HG03342 (cell line): Measurements from ENCODE around the gene VGLL4.
A peak's percentile ranks its signal among the peaks of the same experiment; 100 is the strongest.

Source experiments
- ATAC-seq: cut with Tn5 transposase; IDR thresholded peaks from one replicate; pipeline ENCODE4 v1.9.1; 2021; ENCODE audit warnings: mild to moderate bottlenecking, moderate library complexity; ENCODE audit not compliant: unreplicated experiment

The VGLL4 gene

GRCh38 chr3:11653298-11654055, 9.8 kb upstream of the VGLL4 start:
- no peak for ATAC-seq

GRCh38 chr3:11651900-11652299, 8.2 kb upstream of the VGLL4 start:
- no peak for ATAC-seq

- no peak for ATAC-seq
These were observed 7.8 kb upstream of the VGLL4 start for GRCh38 chr3:11651477-11651876.

- ATAC-seq, result no peak
These were observed 6.7 kb upstream of the VGLL4 start for GRCh38 chr3:11650391-11650790.

- no peak for ATAC-seq
These were observed 5.0 kb upstream of the VGLL4 start for GRCh38 chr3:11648735-11649134.

GRCh38 chr3:11643201-11643603, 513 bp downstream of the VGLL4 start:
- ATAC-seq, result peak; percentile 7

GRCh38 chr3:11642431-11643191, 1.1 kb downstream of the VGLL4 start:
- peak; percentile 57 for ATAC-seq

GRCh38 chr3:11641683-11642430, 1.9 kb downstream of the VGLL4 start:
- ATAC-seq, result no peak

GRCh38 chr3:11641316-11641682, 2.4 kb downstream of the VGLL4 start:
- ATAC-seq, result no peak

GRCh38 chr3:11640009-11640673, 3.6 kb downstream of the VGLL4 start:
- no peak for ATAC-seq

GRCh38 chr3:11638495-11639358, 5.0 kb downstream of the VGLL4 start:
- ATAC-seq, result no peak

- ATAC-seq, result no peak
These were observed 5.7 kb downstream of the VGLL4 start for GRCh38 chr3:11637901-11638458.

GRCh38 chr3:11636394-11636770, 7.3 kb downstream of the VGLL4 start:
- ATAC-seq, result no peak

GRCh38 chr3:11635680-11636393, 7.9 kb downstream of the VGLL4 start:
- ATAC-seq, result no peak

- no peak for ATAC-seq
These were observed 8.6 kb downstream of the VGLL4 start for GRCh38 chr3:11634974-11635612.

- ATAC-seq, result no peak
These were observed 9.6 kb downstream of the VGLL4 start for GRCh38 chr3:11634081-11634635.

GRCh38 chr3:11632966-11633365, 10.7 kb downstream of the VGLL4 start:
- ATAC-seq, result no peak

GRCh38 chr3:11632564-11632963, 11.2 kb downstream of the VGLL4 start:
- ATAC-seq, result no peak
